GM18868 (cell line): Measurements from ENCODE around the gene C1orf167.
A peak's percentile ranks its signal among the peaks of the same experiment; 100 is the strongest.

Experiments
- ATAC-seq: cut with Tn5 transposase; IDR thresholded peaks from one replicate; pipeline ENCODE4 v1.9.1; 2021; ENCODE audit warnings: mild to moderate bottlenecking, moderate library complexity; ENCODE audit not compliant: unreplicated experiment

C1orf167 gene

GRCh38 chr1:11735854-11736745 lies 25.9 kb upstream of the C1orf167 start, which contains the start of gene AGTRAP:
Gene AGTRAP, plus strand, starts transcription at chr1:11736136. Its CDS starts 73 bp downstream, at chr1:11736209.
- ATAC-seq, result peak; percentile 73

DNA sequence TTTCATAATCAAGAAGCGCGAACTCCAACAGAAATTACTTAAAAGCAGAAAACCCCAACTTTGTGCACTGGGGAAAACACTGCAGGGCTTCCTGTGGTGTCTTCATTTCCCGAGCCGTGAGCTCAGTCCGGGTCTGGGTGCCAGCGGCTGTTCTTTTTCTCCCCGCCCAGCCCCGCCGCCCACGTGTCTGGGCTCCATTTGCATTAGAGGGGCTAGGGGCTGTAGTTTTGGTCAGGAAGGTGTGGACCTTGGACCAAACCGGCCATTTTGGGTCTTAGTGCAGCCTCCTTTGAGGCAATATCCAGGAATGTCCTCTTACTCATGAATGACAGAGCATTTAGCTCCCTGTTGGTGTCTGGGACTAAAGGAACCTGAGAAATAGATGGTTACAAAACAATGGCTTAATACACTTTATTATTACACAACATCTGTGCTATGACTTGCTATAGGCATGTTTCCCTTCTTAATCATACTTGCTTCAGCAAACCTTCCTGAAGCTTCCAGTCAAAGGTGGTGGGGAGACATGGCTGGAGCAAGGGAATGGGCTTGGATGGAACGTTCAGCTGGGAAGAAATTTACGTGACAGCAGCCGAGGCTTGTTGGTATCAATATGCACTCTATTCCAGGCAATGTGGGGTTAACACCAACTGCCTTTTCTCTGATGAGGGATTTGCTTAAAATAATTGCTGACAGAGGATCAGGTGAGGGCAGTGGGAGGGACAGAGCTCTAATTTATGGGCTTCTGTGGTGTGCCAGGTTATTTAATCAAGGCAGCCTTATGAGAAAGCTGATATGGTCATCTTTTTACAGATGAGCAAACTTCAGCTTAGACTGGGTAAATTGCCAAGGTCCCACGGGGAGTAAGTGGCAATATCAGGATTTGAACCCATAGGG lies 25.0 kb upstream of the C1orf167 start:
- ATAC-seq, result no peak

- ATAC-seq, result no peak
Observed at GRCh38 chr1:11738096-11738495, 23.9 kb upstream of the C1orf167 start.

DNA sequence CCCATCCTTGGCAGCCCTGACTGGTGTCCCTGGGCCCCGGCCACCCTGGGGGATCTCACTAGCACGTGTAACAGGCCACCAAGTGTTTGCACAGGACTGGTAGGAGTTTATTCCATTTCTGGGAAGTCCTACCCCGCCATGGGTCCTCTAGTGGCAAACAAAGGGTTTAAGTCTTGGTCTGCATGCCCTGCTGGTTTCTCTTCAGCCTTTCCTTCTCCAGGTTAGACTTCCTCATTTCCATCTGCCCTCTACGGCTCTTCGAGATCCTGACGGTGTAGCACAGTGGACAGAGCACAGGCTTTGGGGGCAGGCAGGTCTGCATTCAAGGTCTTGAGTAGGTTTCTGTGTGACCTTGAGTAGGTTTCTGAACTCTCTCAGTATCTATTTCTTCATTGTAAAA lies 23.2 kb upstream of the C1orf167 start:
- ATAC-seq, result no peak

- ATAC-seq, result no peak
Observed at GRCh38 chr1:11740258-11741192, 21.5 kb upstream of the C1orf167 start.

- ATAC-seq, result no peak
Observed at GRCh38 chr1:11741482-11741881, 20.5 kb upstream of the C1orf167 start.

- no peak for ATAC-seq
Observed at GRCh38 chr1:11741919-11742558, 20.0 kb upstream of the C1orf167 start.

DNA sequence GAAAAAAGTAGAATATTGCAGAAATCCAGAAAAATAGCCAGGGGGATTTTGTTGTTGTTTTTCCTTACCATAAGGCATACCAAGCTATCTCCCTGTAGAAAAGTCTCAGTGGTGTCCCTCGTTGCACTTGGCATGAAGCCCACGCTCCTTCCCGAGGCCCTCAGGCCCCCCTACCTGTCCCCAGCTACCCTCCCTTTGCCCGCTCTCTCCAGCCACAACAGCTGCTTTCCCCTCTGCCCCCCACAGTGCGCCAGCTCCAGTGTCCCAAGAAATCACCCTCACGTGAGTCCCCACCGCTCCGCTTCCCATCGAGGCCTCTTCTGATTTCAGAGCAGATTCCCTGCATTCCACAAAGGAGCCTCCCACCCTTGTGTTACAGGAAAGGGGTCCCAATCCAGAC lies 17.7 kb upstream of the C1orf167 start:
- no peak for ATAC-seq

- ATAC-seq, result no peak
Observed at GRCh38 chr1:11746092-11746491, 15.9 kb upstream of the C1orf167 start.

- no peak for ATAC-seq
Observed at GRCh38 chr1:11746795-11747487, 15.1 kb upstream of the C1orf167 start.

DNA sequence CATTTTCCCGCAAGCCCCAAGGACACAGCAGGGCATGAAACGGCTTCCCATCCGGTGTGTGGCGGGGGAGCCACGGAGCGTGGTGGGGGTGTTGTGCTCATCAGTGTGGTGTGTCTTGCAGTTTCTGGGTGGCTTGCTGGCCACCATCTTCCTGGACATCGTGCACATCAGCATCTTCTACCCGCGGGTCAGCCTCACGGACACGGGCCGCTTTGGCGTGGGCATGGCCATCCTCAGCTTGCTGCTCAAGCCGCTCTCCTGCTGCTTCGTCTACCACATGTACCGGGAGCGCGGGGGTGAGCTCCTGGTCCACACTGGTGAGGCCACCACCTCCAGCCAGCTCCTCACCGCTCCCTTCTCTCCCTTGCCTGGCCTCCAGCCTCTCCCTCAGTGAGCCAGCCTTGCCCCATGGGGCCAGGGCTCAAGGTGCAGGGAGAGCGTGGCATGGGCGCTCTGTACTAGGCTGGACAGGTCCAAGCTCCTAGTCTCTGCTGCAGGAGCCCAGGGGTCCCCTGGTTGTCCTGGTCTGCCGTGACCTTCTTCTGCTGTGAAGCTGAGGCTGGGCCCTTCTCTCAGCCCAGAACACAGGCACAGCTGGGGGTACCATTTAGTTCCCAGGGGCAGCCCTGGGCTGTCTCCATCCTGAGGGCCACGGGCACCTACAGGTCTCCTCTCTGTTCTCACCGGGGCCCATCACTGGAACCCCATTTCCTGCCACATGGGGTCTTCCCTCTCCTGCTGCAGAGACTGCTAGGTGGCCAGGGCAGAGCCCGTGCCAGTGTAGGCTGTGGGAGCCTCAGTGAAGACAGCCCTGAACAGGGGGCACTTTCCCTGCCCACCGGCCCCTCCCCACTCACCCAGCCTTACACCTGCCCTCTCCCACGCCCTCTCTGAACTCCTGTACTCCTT lies 13.4 kb upstream of the C1orf167 start:
- no peak for ATAC-seq

- no peak for ATAC-seq
Observed at GRCh38 chr1:11749203-11749689, 12.7 kb upstream of the C1orf167 start.

DNA sequence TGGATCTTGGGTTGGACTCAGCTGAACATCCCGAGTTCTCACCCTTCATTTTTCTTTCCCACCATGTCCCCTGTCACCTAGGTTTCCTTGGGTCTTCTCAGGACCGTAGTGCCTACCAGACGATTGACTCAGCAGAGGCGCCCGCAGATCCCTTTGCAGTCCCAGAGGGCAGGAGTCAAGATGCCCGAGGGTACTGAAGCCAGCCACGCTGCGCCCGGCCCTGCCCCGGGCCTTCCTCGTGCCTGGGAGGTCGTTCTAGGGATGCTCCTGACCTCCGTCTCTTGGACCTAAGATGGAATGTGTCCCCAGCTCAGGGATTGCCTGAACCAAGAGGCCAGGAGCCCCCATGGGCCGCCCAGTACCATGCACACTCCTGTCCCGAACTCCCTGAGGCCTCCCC lies 12.0 kb upstream of the C1orf167 start:
- no peak for ATAC-seq

- no peak for ATAC-seq
Observed at GRCh38 chr1:11751087-11751486, 10.9 kb upstream of the C1orf167 start.

DNA sequence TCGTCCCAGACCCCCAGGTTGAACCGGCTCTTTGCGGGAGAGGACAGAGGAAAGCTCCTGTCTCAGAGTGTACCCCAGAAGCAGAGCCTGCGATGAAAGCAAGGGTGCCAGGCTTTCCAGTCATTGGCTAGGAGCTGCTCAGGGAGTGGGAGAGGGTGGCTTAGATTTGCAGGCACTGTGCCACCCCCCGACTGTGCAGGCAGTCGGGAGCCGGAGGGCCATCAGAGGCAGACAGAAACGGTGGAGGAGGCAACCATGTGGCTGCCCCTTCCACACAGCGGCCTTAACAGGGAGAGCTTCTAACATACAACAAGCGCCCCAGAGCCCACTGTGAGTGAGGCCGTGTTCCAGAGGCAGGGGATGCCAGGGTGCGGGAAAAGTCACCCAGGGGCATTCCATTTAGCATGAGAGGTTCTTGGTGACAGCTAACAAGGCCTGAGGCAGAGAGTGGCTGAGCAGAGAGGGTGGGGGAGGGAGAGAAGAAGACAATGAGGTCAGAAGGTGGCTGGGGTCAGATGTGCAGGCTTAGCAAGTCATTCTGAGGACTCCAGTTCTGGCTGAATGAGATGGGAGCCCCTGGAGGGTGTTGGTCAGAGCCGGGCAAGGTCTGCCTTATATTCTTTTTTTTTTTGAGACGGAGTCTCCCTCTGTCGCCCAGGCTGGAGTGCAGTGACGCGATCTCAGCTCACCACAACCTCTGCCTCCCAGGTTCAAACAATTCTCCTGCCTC lies 9.5 kb upstream of the C1orf167 start:
- ATAC-seq, result no peak

- ATAC-seq, result no peak
Observed at GRCh38 chr1:11753555-11754208, 8.3 kb upstream of the C1orf167 start.

DNA sequence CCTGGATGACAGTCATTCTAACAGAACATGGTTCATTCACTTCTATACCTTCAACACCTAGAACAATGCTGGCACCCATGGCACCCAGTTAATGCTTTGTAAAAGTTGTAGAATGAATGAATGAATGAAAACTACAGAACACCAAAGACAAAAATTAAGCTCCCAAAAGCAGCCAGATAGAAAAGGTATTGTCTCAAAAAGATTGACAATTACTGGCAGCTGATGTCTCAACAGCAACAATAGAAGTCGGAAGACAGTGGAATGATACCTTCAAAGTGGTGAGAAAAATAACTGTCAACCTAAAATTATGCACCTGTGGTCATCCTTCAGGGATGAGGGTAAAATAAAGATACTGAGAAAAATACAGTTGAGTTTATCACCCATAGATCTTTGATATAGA lies 4.9 kb upstream of the C1orf167 start:
- no peak for ATAC-seq
